PFSK-1 (cell line): Measurements from ENCODE around the gene NUDT4.

ENCODE experiments used
- FOXP2 ChIP-seq: optimal IDR thresholded peaks from 2 replicates; pipeline ENCODE3; 2011; ENCODE audit warnings: borderline replicate concordance, control low read depth, inconsistent platforms; ENCODE audit not compliant: insufficient read depth; ENCODE audit errors: extremely low read length, extremely low read depth
- POLR2AphosphoS5 ChIP-seq: IDR thresholded peaks from 2 replicates; pipeline ENCODE4 v1.6.1; 2012; ENCODE audit warnings: low read depth, mild to moderate bottlenecking, control low read depth, low read length, moderate library complexity
- SIN3A ChIP-seq: IDR thresholded peaks from 2 replicates; pipeline ENCODE4 v1.6.1; 2012; ENCODE audit warnings: mild to moderate bottlenecking, low read length, moderate library complexity, borderline replicate concordance; ENCODE audit not compliant: insufficient read depth
- TAF1 ChIP-seq: IDR thresholded peaks from 2 replicates; pipeline ENCODE4 v1.6.1; 2012; ENCODE audit warnings: low read length, control low read depth, borderline replicate concordance; ENCODE audit not compliant: insufficient read depth
- TF ChIP-seq, protein P1 (sequence below), 2 experiments: IDR thresholded peaks; 2 replicates each; pipeline versions ENCODE4 v1.6.1 to v1.8.0; 2011 to 2012; ENCODE audit warnings: low read depth in 2 of 2, low read length in 2 of 2, control low read depth in 1 of 2, inconsistent platforms in 1 of 2, mild to moderate bottlenecking in 1 of 2, moderate library complexity in 1 of 2; ENCODE audit not compliant: insufficient read depth in 1 of 2

The NUDT4 gene

DNA sequence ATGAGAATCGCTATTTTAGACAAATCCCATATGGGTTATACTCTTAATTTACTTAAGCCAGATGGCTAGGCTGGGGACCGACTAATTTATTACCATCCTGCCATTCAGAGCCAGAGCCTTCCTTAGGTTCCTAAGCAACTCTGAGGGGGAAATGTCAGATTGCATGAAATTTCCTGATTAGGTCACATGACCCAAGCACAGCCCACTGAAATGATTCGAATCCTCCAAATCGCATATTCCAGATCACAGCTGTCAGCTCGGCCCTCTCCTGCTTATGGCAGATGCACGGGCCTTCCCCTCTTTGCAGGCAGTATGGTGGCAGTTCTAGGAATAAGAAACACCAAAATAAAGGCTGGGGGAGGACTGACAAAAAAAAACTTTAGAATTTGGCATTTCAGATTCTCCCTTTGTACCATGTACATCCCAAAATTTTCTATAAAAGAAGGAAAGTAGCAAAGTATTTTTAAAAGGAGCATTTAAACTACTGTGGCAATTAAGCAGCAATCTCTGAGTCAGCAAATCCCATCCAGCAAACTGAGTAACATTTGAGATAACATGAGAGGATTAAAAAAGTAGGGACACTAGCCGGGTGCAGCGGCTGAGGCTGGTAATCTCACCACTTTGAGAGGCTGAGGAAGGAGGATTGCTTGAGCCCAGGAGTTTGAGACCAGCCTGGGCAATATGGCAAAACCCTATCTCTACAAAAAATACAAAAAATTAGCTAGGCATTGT lies 30.5 kb upstream of the NUDT4 start:
- TF ChIP-seq, protein P1, sequence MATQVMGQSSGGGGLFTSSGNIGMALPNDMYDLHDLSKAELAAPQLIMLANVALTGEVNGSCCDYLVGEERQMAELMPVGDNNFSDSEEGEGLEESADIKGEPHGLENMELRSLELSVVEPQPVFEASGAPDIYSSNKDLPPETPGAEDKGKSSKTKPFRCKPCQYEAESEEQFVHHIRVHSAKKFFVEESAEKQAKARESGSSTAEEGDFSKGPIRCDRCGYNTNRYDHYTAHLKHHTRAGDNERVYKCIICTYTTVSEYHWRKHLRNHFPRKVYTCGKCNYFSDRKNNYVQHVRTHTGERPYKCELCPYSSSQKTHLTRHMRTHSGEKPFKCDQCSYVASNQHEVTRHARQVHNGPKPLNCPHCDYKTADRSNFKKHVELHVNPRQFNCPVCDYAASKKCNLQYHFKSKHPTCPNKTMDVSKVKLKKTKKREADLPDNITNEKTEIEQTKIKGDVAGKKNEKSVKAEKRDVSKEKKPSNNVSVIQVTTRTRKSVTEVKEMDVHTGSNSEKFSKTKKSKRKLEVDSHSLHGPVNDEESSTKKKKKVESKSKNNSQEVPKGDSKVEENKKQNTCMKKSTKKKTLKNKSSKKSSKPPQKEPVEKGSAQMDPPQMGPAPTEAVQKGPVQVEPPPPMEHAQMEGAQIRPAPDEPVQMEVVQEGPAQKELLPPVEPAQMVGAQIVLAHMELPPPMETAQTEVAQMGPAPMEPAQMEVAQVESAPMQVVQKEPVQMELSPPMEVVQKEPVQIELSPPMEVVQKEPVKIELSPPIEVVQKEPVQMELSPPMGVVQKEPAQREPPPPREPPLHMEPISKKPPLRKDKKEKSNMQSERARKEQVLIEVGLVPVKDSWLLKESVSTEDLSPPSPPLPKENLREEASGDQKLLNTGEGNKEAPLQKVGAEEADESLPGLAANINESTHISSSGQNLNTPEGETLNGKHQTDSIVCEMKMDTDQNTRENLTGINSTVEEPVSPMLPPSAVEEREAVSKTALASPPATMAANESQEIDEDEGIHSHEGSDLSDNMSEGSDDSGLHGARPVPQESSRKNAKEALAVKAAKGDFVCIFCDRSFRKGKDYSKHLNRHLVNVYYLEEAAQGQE (IDR thresholded peaks at IDR 0.05; ENCODE audit: insufficient read depth in 1 of 2, low read depth in 2 of 2, low read length in 2 of 2) = no peak
- TF ChIP-seq TAF1 (no peak), FOXP2 (no peak), POLR2AphosphoS5 (no peak), SIN3A (no peak)

- no peak for TF ChIP-seq FOXP2
- TF ChIP-seq, protein P1 (IDR thresholded peaks at IDR 0.05; ENCODE audit: insufficient read depth in 1 of 2, low read depth in 2 of 2, low read length in 2 of 2) = no peak
- no peak for TF ChIP-seq POLR2AphosphoS5
- TF ChIP-seq SIN3A = no peak
- TF ChIP-seq TAF1 = no peak
Measured at GRCh38 chr12:93348575-93349435, 28.9 kb upstream of the NUDT4 start.

DNA sequence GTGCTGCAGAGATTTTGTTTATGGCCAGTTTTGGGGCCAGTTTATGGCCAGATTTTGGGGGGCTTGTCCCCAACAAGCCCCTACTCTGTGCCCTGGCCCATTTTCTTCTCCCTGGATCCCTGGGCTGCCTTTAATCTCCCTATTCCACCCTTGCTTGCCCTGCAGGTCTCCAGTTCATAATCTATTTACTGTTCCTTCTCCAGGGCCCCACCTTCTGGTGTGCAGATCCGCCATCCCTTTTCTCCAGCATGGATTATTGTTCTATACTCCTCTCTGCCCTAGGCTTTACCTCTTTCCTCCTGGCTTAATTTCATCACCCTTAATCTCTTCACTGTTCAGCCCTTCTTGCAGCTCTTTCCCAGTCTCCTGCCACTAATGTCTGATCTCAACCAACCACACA lies 26.0 kb upstream of the NUDT4 start:
- TF ChIP-seq TAF1 = no peak
- no peak for TF ChIP-seq POLR2AphosphoS5
- TF ChIP-seq, protein P1 (IDR thresholded peaks at IDR 0.05; ENCODE audit: insufficient read depth in 1 of 2, low read depth in 2 of 2, low read length in 2 of 2) = no peak
- no peak for TF ChIP-seq FOXP2
- no peak for TF ChIP-seq SIN3A

- TF ChIP-seq SIN3A = no peak
- TF ChIP-seq, protein P1 (IDR thresholded peaks at IDR 0.05; ENCODE audit: insufficient read depth in 1 of 2, low read depth in 2 of 2, low read length in 2 of 2) = no peak
- TF ChIP-seq POLR2AphosphoS5 = no peak
- TF ChIP-seq FOXP2 = no peak
- TF ChIP-seq TAF1 = no peak
Measured at GRCh38 chr12:93352321-93352720, 25.4 kb upstream of the NUDT4 start.
